ENCODE data around the gene TOLLIP.
"Not testable (repeated sequence)": the region's sequence is repeated elsewhere in the genome, so short reads cannot be mapped to it uniquely, and the experiment has no call there.

TOLLIP gene

GRCh38 chr11:1346669-1347390, 37.4 kb upstream of the TOLLIP start:
- no peak for TF ChIP-seq CTCF (IDR thresholded peaks at IDR 0.05)
- DNase-seq (ENCODE audit: low spot score) = no peak
- H3K4me3 ChIP-seq = no peak overlapping the region
- no peak overlapping the region for H3K27ac ChIP-seq

- DNase-seq (ENCODE audit: low spot score) = no peak
- Histone ChIP-seq H3K4me3 (no peak overlapping the region), H3K27ac (no peak overlapping the region)
- no peak for TF ChIP-seq CTCF (IDR thresholded peaks at IDR 0.05)
Observed at GRCh38 chr11:1345737-1346513, 36.5 kb upstream of the TOLLIP start.

GRCh38 chr11:1344056-1344635, 34.7 kb upstream of the TOLLIP start:
- H3K27ac ChIP-seq = no peak overlapping the region
- no peak for TF ChIP-seq CTCF (IDR thresholded peaks at IDR 0.05)
- DNase-seq (ENCODE audit: low spot score) = no peak
- no peak overlapping the region for H3K4me3 ChIP-seq

- no peak for TF ChIP-seq CTCF (IDR thresholded peaks at IDR 0.05)
- DNase-seq (ENCODE audit: low spot score) = no peak
- H3K4me3 ChIP-seq = no peak overlapping the region
- no peak overlapping the region for H3K27ac ChIP-seq
Observed at GRCh38 chr11:1343391-1344055, 34.1 kb upstream of the TOLLIP start.

GRCh38 chr11:1342946-1343345, 33.5 kb upstream of the TOLLIP start:
- no peak for DNase-seq (ENCODE audit: low spot score)
- no peak overlapping the region for H3K4me3 ChIP-seq
- no peak for TF ChIP-seq CTCF (IDR thresholded peaks at IDR 0.05)
- no peak overlapping the region for H3K27ac ChIP-seq

- peak overlapping the region in 1 of 2 donors; percentile 37 for H3K27ac ChIP-seq
- TF ChIP-seq CTCF (IDR thresholded peaks at IDR 0.05) = no peak
- DNase-seq (ENCODE audit: low spot score) = no peak
- H3K4me3 ChIP-seq = no peak overlapping the region
Observed at GRCh38 chr11:1341928-1342524, 32.6 kb upstream of the TOLLIP start.

GRCh38 chr11:1341226-1341625, 31.8 kb upstream of the TOLLIP start:
- not testable (repeated sequence) for DNase-seq (ENCODE audit: low spot score); H3K4me3 ChIP-seq; H3K27ac ChIP-seq

Measured in coronary artery (tissue), 2 donors.